Stomach (tissue), 9 donors: ENCODE results near the gene TC2N. TPM values are rescaled to one million over a fixed set of nuclear protein-coding genes. Genes with fewer than 3 reads are reported as not detected.

Experiments
- DNase-seq, 2 donors: peaks; one replicate each; pipeline versions ENCODE4 v3.0.0 to v3.0.0-alpha.2; 2013 to 2019
- H3K27ac ChIP-seq, 5 donors: fragments of 200-600 bp in 4 of 5; sonication (generic) in 4 of 5; one replicate each; pipeline ENCODE4 v1.5.1; 2013 to 2019; ENCODE audit warnings: mild to moderate bottlenecking in 1 of 5, moderate library complexity in 1 of 5
- H3K27me3 ChIP-seq, 3 donors: fragments of 200-600 bp; sonication (generic); one replicate each; pipeline ENCODE4 v1.5.1; 2017 to 2019; ENCODE audit warnings: mixed run types in 1 of 3
- H3K36me3 ChIP-seq, 4 donors: fragments of 200-600 bp; sonication (generic); 1 replicate in 3 of 4; 2 replicates in 1 of 4; pipeline ENCODE4 v1.5.1; 2016 to 2019
- H3K4me1 ChIP-seq, 4 donors: fragments of 200-600 bp; sonication (generic); one replicate each; pipeline ENCODE4 v1.5.1; 2016 to 2019
- H3K4me3 ChIP-seq, 4 donors: fragments of 200-600 bp; sonication (generic) in 3 of 4; one replicate each; pipeline ENCODE4 v1.5.1; 2016 to 2019; ENCODE audit warnings: mild to moderate bottlenecking in 1 of 4
- H3K9me3 ChIP-seq, 4 donors: fragments of 200-600 bp; sonication (generic); one replicate each; pipeline ENCODE4 v1.5.1; 2016 to 2019
- CTCF ChIP-seq, 7 experiments: fragments of 450-650 bp in 4 of 7; fragments of 200-600 bp in 3 of 7; sonication (generic) in 3 of 7; IDR thresholded peaks; one replicate each; pipeline ENCODE4 v1.5.1; 2016 to 2019; ENCODE audit warnings: antibody characterized with exemption in 7 of 7, control low read depth in 2 of 7, mild to moderate bottlenecking in 1 of 7
- EP300 ChIP-seq: sonication (generic); formaldehyde crosslinking; IDR thresholded peaks from one replicate; pipeline ENCODE4 v1.6.1; 2017; ENCODE audit warnings: antibody characterized with exemption
- POLR2A ChIP-seq, 4 donors: fragments of 450-650 bp; IDR thresholded peaks; one replicate each; pipeline ENCODE4 v1.6.1; 2016; ENCODE audit warnings: antibody characterized with exemption in 4 of 4, control low read depth in 2 of 4, mild to moderate bottlenecking in 1 of 4, moderate library complexity in 1 of 4
- POLR2AphosphoS5 ChIP-seq, 3 donors: sonication (generic); formaldehyde crosslinking; IDR thresholded peaks; one replicate each; pipeline ENCODE4 v1.6.1; 2016; ENCODE audit warnings: antibody characterized with exemption in 3 of 3
- WGBS, 5 donors: extraction: QIAGEN DNeasy Blood & Tissue Kit in 3 of 5; methylation state at CpG; one replicate each; pipeline versions ENCODE4 v1.1.5 to v1.1.7; 2013 to 2018; 5-methylcytosine and 5-hydroxymethylcytosine counted together
- intact Hi-C: fragments of 100-400 bp; cut with DNase I; formaldehyde crosslinking; loops from one replicate; pipeline ENCODE4 v1.15.1; 2023; ENCODE audit warnings: low total_unique reads
- polyA plus RNA-seq, 3 donors: library from polyadenylated mRNA; stranded (reverse); fragments of 200-250 nt; gene quantifications; one replicate each; pipeline ENCODE4 v1.2.3, GENCODE V29; 2013
- total RNA-seq, 5 donors: library from RNA; depleted of rRNA; stranded (reverse); fragments of >200 nt; gene quantifications; one replicate each; pipeline versions ENCODE4 v1.1.0 to v1.2.3, GENCODE V29; 2014 to 2016
- donor health status: healthy with polysubstance abuse.
- donor health status: Bipolar disorder and iron deficiency.
- donor health status: healthy.

The TC2N gene
- total and polyA plus RNA-seq, 8 donors, result 15.6 to 162 (median 70.1) TPM

DNA sequence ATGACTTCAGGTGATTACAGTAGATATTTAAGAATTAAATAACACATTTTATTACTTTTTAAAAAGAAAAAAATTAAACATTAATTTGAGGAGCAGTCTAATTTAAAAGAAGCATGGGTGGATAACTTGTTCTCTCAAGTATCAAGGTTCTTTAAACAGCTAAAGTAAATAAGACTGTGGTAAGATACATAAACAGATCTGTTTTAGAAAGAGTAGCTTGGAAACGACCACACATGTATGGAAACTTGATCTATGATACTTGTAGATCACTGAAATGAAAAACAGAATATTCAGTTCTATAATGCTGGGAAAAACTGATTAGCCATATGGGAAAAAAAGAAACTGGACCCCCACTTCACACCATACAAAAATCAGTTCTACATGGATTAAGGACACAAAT lies 36.0 kb downstream of the TC2N start:
- no peak for DNase-seq
- Histone ChIP-seq H3K36me3 (no peaks in the 10 kb centered on the region), H3K4me1 (peaks cover 7 to 48% (median 26%) of the 10 kb centered on the region in 4 donors), H3K4me3 (no peak overlapping the region), H3K27me3 (peaks cover 0 to 9% (median 0%) of the 10 kb centered on the region in 3 donors), H3K27ac (peak overlapping the region in 4 of 5 donors; percentile 20 to 60 (median 36)), H3K9me3 (no peaks in the 10 kb centered on the region)
- TF ChIP-seq POLR2AphosphoS5 (IDR thresholded peaks at IDR 0.05), result no peak
- no peak for TF ChIP-seq CTCF (IDR thresholded peaks at IDR 0.05)
- TF ChIP-seq EP300, result no peak
- TF ChIP-seq POLR2A (IDR thresholded peaks at IDR 0.05), result no peak
- intact Hi-C loops, result no loop called here
- WGBS, 5 donors, result 6 to 26% (median 12%) methylated on average over 1 of the region's 1 CpG

GRCh38 chr14:91830777-91831176 lies 36.6 kb downstream of the TC2N start:
- Histone ChIP-seq H3K27me3 (peaks cover 0 to 4% (median 0%) of the 10 kb centered on the region in 3 donors), H3K36me3 (no peaks in the 10 kb centered on the region), H3K4me1 (peaks cover 2 to 45% (median 23%) of the 10 kb centered on the region in 4 donors), H3K27ac (peak overlapping the region; percentile 20 to 60 (median 42)), H3K4me3 (no peak overlapping the region), H3K9me3 (no peaks in the 10 kb centered on the region)
- peak; percentile 68 to 77 for DNase-seq
- intact Hi-C loops, result no loop called here
- WGBS, 5 donors, result 15 to 46% (median 21%) methylated on average over 3 of the region's 3 CpGs
- TF ChIP-seq POLR2AphosphoS5 (IDR thresholded peaks at IDR 0.05) (peak in 2 of 3 donors; percentile 31 to 57), CTCF (IDR thresholded peaks at IDR 0.05) (no peak), EP300 (no peak), POLR2A (IDR thresholded peaks at IDR 0.05) (no peak)

GRCh38 chr14:91829511-91829910 lies 37.8 kb downstream of the TC2N start:
- intact Hi-C loops, result no loop called here
- Histone ChIP-seq H3K9me3 (no peaks in the 10 kb centered on the region), H3K27ac (peak overlapping the region in 2 of 5 donors; percentile 13 to 60), H3K4me1 (peaks cover 0 to 45% (median 23%) of the 10 kb centered on the region in 4 donors), H3K36me3 (no peaks in the 10 kb centered on the region), H3K27me3 (no peaks in the 10 kb centered on the region), H3K4me3 (no peak overlapping the region)
- DNase-seq, result no peak
- 36 to 46% (median 38%) methylated on average over 2 of the region's 2 CpGs for WGBS, 5 donors
- no peak for TF ChIP-seq POLR2AphosphoS5 (IDR thresholded peaks at IDR 0.05)
- TF ChIP-seq POLR2A (IDR thresholded peaks at IDR 0.05), result no peak
- TF ChIP-seq EP300, result no peak
- no peak for TF ChIP-seq CTCF (IDR thresholded peaks at IDR 0.05)

- Histone ChIP-seq H3K9me3 (no peaks in the 10 kb centered on the region), H3K27me3 (no peaks in the 10 kb centered on the region), H3K4me3 (no peak overlapping the region), H3K4me1 (peaks cover 0 to 52% (median 23%) of the 10 kb centered on the region in 4 donors), H3K36me3 (no peaks in the 10 kb centered on the region), H3K27ac (no peak overlapping the region)
- WGBS, 5 donors, result 96 to 100% (median 99%) methylated on average over 1 of the region's 1 CpG
- intact Hi-C loops, result no loop called here
- no peak for DNase-seq
- TF ChIP-seq POLR2A (IDR thresholded peaks at IDR 0.05), result no peak
- no peak for TF ChIP-seq CTCF (IDR thresholded peaks at IDR 0.05)
- TF ChIP-seq EP300, result no peak
- no peak for TF ChIP-seq POLR2AphosphoS5 (IDR thresholded peaks at IDR 0.05)
Measured at GRCh38 chr14:91827746-91828145, 39.6 kb downstream of the TC2N start.
